Measurements from ENCODE around the gene USP27X.

The USP27X gene

GRCh38 chrX:49858341-49858740 lies 20.9 kb upstream of the USP27X start:
- no peak for TF ChIP-seq CTCF (IDR thresholded peaks at IDR 0.05; ENCODE audit: low read depth, low read length)
- DNase-seq = no peak
- no peak overlapping the region for H3K4me3 ChIP-seq (ENCODE audit: low read depth, low read length)
- H3K36me3 ChIP-seq = no peaks in the 10 kb centered on the region
- no peak overlapping the region for H3K27ac ChIP-seq
- H3K27me3 ChIP-seq (ENCODE audit: insufficient read depth, low read depth, severe bottlenecking) = peaks cover 25% of the 10 kb centered on the region
- no peaks in the 10 kb centered on the region for H3K9me3 ChIP-seq (ENCODE audit: severe bottlenecking)

DNA sequence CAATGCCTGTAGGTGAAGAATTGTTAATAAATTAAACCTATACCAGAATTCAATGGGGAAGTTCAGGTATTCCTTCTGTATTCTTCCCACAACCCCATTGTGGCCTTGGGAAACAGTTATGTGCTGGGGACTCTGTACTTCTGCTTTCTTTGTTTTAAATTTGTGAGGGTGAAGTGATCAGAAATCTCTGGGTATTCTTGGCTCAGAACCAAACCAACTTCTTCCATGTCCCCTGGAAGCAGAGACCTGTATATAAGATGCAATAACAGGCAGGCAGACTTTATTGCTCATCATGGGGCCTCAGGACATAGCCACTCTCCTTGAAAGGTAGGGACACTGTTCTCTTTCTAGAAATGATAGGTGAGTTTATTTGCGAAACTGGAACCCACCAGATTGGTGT lies 19.8 kb upstream of the USP27X start:
- H3K27ac ChIP-seq = no peak overlapping the region
- peaks cover 31% of the 10 kb centered on the region for H3K27me3 ChIP-seq (ENCODE audit: insufficient read depth, low read depth, severe bottlenecking)
- TF ChIP-seq CTCF (IDR thresholded peaks at IDR 0.05; ENCODE audit: low read depth, low read length) = no peak
- H3K36me3 ChIP-seq = no peaks in the 10 kb centered on the region
- no peaks in the 10 kb centered on the region for H3K9me3 ChIP-seq (ENCODE audit: severe bottlenecking)
- no peak overlapping the region for H3K4me3 ChIP-seq (ENCODE audit: low read depth, low read length)
- no peak for DNase-seq

DNA sequence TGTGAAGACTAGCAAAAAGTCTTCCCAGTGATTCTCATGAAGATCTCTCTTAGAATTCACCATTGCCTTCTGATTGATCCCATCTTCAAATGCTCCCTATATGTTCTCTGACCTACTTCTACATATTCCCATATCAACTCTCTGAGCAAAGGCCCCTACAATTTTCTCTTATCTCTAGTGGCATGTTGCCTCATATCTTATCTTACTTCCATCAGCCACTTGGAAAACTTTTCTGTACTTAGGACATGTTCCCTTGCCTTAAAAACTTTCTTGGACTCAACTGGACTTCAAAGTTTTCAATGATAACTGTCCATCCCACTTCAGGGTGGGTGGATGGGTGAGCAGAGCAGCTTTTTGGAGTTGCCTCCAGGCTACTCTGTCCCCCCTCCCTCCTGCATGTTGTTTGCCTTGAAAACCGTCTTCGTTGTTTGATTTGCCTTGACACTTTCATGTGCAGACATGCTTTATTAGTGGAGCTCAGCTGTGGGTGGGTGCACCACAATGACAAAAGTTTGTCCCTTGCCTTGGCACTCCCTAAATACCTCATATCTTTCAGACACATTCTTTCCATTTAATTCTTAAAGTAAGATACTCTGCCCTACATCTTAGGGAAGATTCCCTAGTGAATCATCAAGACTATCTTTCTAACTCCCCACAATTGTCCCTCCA lies 18.3 kb upstream of the USP27X start:
- H3K4me3 ChIP-seq (ENCODE audit: low read depth, low read length) = no peak overlapping the region
- H3K9me3 ChIP-seq (ENCODE audit: severe bottlenecking) = no peaks in the 10 kb centered on the region
- H3K36me3 ChIP-seq = no peaks in the 10 kb centered on the region
- no peak for DNase-seq
- H3K27me3 ChIP-seq (ENCODE audit: insufficient read depth, low read depth, severe bottlenecking) = peaks cover 34% of the 10 kb centered on the region
- no peak for TF ChIP-seq CTCF (IDR thresholded peaks at IDR 0.05; ENCODE audit: low read depth, low read length)
- H3K27ac ChIP-seq = no peak overlapping the region

DNA sequence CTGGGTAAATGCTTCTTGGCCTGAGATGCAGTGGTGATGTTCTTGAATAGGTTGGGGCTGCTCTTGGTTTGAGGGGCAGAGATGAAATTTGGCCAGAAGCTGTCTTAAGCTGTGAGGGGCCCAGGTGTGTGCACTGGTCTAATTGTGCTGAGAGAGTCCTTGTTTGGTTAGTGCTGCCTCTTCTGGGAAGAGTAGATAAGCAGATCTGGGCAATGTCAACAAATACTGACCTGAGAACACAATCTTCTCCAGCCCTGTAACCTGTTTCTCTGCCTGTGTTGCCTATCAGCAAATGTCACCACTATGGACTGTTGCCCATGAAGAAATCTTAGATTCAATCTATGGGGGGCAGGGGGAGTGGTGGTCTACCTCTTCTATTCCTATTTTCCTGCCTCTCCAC lies 17.2 kb upstream of the USP27X start:
- no peak for DNase-seq
- Histone ChIP-seq H3K27ac (no peak overlapping the region), H3K36me3 (no peaks in the 10 kb centered on the region), H3K9me3 (ENCODE audit: severe bottlenecking) (no peaks in the 10 kb centered on the region), H3K27me3 (ENCODE audit: insufficient read depth, low read depth, severe bottlenecking) (peaks cover 32% of the 10 kb centered on the region), H3K4me3 (ENCODE audit: low read depth, low read length) (no peak overlapping the region)
- TF ChIP-seq CTCF (IDR thresholded peaks at IDR 0.05; ENCODE audit: low read depth, low read length) = no peak

DNA sequence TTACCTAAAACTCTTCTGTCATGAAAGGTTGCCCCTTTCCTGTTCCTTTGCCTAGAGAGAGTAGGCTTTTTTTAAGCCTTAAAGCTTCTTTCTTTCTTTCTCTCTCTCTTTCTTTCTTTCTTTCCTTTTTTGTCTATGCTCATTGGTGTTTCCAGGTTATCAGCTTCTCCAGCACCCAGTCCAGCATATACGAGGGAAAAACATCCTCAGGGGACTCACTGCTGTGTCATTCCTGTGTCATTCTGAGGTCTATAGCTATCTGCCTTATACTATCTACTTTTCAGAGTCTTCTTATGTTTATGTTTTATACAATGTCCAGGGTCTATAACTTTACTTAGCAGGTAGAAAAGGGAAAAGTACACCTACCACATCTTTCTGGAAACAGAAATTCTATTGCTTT lies 10.5 kb upstream of the USP27X start:
- Histone ChIP-seq H3K27ac (no peak overlapping the region), H3K27me3 (ENCODE audit: insufficient read depth, low read depth, severe bottlenecking) (peaks cover 59% of the 10 kb centered on the region), H3K9me3 (ENCODE audit: severe bottlenecking) (no peaks in the 10 kb centered on the region), H3K36me3 (no peaks in the 10 kb centered on the region), H3K4me3 (ENCODE audit: low read depth, low read length) (no peak overlapping the region)
- DNase-seq = no peak
- no peak for TF ChIP-seq CTCF (IDR thresholded peaks at IDR 0.05; ENCODE audit: low read depth, low read length)

DNA sequence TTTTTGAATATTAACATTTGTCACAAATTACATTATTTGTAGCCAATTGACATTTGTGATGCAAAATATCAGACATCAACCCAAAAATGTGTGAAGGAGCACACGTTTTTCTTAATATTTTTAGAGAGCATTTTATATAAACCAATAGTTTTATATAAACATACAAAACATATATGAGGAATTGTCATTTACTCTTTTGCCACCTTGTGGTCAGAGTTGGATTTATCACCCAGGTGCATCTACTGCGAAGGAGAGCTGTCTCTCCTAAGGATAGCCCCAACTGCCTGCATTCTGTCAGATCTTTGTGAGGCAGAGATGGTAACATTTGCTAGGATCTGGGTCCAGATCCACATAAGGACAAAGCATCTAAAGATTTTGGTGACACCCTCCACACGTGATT lies 2.5 kb upstream of the USP27X start:
- Histone ChIP-seq H3K9me3 (ENCODE audit: severe bottlenecking) (no peaks in the 10 kb centered on the region), H3K27me3 (ENCODE audit: insufficient read depth, low read depth, severe bottlenecking) (peaks cover 37% of the 10 kb centered on the region), H3K36me3 (no peaks in the 10 kb centered on the region), H3K27ac (no peak overlapping the region), H3K4me3 (ENCODE audit: low read depth, low read length) (no peak overlapping the region)
- DNase-seq = no peak
- TF ChIP-seq CTCF (IDR thresholded peaks at IDR 0.05; ENCODE audit: low read depth, low read length) = peak; percentile 39; the same call in 1 of the 2 replicates
